Subcutaneous adipose tissue (tissue), 4 donors: Measurements from ENCODE around the gene CHN2. TPM values are rescaled to one million over a fixed set of nuclear protein-coding genes. Genes with fewer than 3 reads are reported as not detected.

ENCODE experiments used
- CTCF ChIP-seq: fragments of 450-650 bp; IDR thresholded peaks from one replicate; pipeline ENCODE4 v1.5.1; 2016; ENCODE audit warnings: low read depth, mild to moderate bottlenecking, control low read depth, antibody characterized with exemption, moderate library complexity
- total RNA-seq, 4 donors: library from RNA; depleted of rRNA; stranded (reverse); fragments of >200 nt; gene quantifications; one replicate each; pipeline ENCODE4 v1.1.0, GENCODE V29; 2016

CHN2 gene
- total RNA-seq, 4 donors from 2014 or later: 10.0 to 19.4 (median 13.8) TPM

- TF ChIP-seq CTCF: no peak
These were observed 122.4 kb downstream of the CHN2 start for GRCh38 chr7:29316926-29317325.

DNA sequence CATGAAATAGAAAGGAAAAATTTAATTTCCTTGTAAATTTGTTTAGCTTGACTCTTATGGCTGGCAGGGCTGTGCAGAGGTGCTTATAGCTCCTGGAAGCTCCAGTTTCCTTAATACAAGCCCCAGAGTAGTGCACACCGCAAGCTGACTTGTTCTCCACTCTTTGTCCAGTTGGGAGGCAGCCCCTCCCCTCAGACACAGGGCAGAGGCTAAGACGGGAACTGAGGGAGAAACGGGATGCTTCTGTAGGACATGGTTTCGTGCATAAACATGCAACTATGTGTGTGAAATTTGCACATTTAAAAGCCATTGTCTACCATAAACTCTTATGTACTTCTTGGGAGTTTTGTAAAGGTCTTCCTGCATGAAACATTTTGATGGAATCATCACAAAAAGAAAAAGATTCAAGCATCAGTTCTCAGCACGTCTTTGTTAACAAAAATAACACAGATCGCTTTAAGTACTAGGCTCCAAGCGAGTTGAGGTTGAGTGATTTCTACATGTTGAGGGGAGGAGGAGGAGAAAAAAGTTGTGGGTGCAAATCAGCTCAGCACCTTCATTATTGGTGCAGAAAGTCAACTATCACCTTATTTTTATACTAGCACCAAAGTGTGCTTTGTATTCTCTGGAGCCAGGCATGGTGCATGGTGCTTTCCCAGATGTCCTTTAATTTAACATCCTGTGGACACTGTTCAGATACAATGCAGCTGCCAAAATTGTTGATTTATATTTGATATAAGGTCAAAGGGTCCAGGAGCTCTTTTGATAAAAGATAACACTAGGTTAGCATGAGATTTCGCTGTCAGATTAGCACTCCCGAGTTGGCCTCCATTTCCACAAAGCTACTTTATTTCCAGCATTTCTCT lies 124.5 kb downstream of the CHN2 start:
- no peak for TF ChIP-seq CTCF

- no peak for TF ChIP-seq CTCF
These were observed 125.3 kb downstream of the CHN2 start for GRCh38 chr7:29319719-29320521.

DNA sequence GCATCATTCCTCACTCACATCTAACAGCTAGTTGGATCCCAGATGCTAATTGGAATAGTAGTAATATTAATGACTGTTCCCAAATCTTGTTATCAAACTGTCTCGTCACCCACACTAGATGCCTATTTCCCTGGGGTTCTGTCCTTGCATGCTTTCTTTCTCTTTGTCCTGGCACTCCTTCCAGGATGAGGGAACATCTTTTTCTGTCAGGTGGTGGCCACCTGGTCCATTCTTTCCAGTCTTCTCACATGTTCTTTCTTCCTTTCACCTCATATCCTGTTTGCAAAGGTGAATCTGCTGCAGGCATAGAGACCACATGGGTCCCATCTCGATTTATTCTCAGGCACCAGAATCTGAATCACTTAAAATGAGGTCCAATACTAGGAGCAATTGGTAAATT lies 126.0 kb downstream of the CHN2 start:
- TF ChIP-seq CTCF: no peak

GRCh38 chr7:29322023-29322712 lies 127.6 kb downstream of the CHN2 start:
- TF ChIP-seq CTCF: no peak

- TF ChIP-seq CTCF: no peak
These were observed 130.9 kb downstream of the CHN2 start for GRCh38 chr7:29325476-29325875.

- no peak for TF ChIP-seq CTCF
These were observed 132.3 kb downstream of the CHN2 start for GRCh38 chr7:29326864-29327263.
